Epithelial cell of proximal tubule (primary cell): Measurements from ENCODE around the gene MYH9. TPM values are rescaled to one million over a fixed set of nuclear protein-coding genes. Genes with fewer than 3 reads are reported as not detected.

Experiments
- DNase-seq: peaks from one replicate; pipeline ENCODE4 v3.0.0-alpha.2; 2011; ENCODE audit warnings: low read depth
- H3K4me3 ChIP-seq: 2 replicates; pipeline ENCODE4 v1.5.1; 2011; ENCODE audit warnings: low read depth, mild to moderate bottlenecking, low read length
- total RNA-seq: library from RNA; depleted of rRNA; stranded (reverse); fragments of >200 nt; gene quantifications from 2 replicates; pipeline ENCODE4 v1.2.3, GENCODE V29; 2015
- TF ChIP-seq, protein P1 (sequence below): conservative IDR thresholded peaks from 2 replicates; pipeline ENCODE4 v1.5.1; 2012; ENCODE audit warnings: low read depth, mild to moderate bottlenecking, low read length

MYH9 gene
- total RNA-seq, 1 donor from 2014 or later = 896 TPM

DNA sequence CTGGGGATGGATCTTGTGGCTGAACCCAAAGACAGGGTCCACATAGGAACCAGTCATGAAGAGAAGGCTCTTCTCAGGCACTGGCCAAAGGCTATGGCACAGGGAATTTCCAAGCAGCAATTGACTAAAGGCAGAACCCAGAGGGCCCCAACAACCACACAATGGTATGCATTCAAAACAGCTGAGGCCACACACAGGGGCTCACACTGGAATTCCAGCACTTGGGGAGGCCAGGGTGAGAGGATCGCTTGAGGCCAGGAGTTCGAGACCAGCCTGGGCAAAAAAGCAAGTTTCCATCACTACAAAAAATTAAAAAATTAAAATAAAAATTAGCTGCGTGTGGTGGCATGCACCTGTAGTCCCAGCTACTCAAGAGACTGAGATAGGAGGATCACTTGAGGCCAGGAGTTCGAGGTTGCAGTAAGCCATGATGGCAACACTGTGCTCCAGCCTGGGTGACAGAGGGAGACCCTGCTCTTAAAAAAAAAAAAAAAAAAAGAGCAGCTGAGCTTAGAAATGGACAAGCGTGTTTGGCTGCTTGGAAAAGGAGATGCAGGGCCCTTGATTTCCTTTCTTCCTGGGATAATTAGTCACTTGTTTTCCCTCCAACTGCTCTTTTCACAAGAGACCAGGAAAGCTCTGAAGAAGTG, 44.6 kb downstream of the MYH9 start:
- no peak overlapping the region for H3K4me3 ChIP-seq
- no peak for DNase-seq
- TF ChIP-seq, protein P1, sequence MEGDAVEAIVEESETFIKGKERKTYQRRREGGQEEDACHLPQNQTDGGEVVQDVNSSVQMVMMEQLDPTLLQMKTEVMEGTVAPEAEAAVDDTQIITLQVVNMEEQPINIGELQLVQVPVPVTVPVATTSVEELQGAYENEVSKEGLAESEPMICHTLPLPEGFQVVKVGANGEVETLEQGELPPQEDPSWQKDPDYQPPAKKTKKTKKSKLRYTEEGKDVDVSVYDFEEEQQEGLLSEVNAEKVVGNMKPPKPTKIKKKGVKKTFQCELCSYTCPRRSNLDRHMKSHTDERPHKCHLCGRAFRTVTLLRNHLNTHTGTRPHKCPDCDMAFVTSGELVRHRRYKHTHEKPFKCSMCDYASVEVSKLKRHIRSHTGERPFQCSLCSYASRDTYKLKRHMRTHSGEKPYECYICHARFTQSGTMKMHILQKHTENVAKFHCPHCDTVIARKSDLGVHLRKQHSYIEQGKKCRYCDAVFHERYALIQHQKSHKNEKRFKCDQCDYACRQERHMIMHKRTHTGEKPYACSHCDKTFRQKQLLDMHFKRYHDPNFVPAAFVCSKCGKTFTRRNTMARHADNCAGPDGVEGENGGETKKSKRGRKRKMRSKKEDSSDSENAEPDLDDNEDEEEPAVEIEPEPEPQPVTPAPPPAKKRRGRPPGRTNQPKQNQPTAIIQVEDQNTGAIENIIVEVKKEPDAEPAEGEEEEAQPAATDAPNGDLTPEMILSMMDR = no peak

DNA sequence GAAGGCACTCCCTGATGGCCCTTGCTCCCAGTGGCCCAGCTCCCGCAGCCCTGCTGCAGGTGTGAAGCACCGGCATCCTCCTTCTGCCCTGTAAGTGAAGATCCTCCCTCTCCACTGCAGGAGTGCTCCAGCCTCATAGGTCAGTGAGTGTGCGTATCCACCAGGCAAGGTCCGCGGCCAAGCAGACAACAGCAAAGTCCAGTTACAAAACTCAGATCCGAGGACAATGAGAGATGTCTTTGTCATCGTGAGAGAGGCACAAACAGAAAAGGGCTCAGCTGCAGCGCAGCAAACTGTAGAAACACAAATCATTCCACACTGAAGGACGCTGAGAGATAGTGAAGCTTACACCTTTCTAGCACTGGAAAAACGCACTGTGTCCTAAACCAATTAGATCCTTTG, 46.1 kb downstream of the MYH9 start:
- TF ChIP-seq, protein P1 = no peak
- no peak for DNase-seq
- no peak overlapping the region for H3K4me3 ChIP-seq

DNA sequence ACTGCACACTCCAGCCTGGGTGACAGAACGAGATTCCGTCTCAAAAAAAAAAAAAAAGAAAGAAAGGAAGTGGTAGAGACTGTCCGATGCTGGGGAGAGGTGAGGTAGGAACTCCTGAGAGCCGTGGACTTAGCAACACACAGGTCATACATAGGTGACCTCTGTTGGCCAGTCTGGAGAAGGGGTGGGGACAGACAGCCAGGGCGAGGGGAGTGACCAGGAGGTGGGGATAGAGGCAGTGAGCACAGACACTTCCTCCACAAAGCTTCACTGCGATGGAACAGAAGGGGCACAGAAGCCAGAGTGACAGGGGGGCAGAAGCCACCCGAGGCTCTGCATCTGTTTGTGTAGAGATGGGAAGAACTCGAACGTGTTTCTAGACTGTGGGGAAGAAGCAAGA, 47.1 kb downstream of the MYH9 start:
- TF ChIP-seq, protein P1 = no peak
- no peak for DNase-seq
- H3K4me3 ChIP-seq = no peak overlapping the region

DNA sequence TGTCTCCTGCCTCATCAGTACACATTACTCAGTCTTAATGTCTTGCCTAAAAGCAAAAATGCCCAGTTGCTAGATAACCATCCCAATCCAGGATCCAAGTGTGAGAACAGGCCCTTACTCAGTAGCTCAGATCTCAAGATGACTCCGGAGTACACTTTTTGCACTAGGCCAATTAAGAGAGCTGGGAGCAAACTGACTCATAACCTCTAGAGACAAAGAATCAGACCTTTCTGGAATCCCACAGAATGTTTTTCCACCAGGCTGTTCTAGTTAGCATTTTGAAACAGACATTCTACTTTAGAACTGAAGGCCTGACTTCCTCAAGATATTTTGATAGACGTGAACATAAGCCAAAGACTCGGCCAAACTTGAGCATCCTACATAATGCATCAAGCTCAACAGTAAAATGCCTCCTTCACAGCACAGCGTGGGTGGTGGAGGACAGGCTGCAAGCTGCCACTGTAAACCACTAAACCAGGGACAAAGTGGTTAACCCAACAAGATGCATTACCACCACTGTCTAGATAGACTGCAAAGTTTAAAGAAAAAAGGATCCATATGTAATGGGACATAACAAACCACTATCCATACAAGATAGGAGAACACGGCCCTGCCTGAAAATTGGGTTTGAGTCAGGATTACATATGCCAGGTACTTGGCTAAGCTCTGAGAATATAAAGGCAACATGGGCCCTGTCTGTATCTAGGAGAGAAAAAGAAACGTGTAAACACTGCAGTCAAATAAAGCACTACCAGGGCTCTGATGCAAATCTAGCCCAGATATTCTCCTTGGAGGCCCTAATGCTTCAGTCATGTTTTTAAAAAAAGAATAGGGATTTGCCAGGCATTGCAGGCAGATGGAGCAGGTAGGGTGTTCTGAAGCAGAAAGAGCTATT, 48.3 kb downstream of the MYH9 start:
- no peak overlapping the region for H3K4me3 ChIP-seq
- TF ChIP-seq, protein P1 = no peak
- DNase-seq = no peak

DNA sequence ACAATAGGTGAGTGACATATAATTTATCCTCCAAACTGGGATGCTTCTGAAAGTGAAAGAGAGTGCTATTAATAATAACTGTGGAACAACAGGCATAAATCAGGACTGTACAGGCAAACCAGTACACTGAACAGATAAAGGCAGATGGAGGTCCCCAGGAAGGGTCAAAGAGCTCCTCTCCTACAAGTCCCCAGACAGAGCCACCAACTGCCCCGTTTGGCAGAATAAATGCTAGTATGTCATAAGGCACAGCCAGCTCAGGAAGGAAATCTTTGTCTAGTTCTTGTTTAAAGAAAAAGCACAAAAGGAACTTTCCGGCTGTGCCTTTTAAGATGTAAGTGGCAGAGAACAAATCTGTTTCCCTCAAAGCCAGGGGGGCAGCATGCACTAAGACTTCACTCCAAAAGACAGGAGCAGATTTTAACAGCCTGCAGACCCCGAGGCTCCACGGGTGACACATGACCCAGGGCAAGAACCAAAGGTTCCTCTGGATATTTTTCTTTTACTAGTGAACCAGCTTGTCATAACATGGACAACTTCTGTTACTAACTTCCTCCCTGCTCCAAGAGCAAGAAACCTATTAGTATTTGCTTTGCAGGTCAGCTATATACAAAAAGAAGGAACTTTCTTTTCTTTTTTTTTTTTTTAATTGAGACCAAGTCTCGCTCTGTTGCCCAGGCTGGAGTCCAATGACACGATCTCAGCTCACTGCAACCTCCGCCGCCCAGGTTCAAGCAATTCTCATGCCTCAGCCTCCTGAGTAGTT, 50.2 kb downstream of the MYH9 start:
- DNase-seq = no peak
- no peak overlapping the region for H3K4me3 ChIP-seq
- TF ChIP-seq, protein P1 = no peak

DNA sequence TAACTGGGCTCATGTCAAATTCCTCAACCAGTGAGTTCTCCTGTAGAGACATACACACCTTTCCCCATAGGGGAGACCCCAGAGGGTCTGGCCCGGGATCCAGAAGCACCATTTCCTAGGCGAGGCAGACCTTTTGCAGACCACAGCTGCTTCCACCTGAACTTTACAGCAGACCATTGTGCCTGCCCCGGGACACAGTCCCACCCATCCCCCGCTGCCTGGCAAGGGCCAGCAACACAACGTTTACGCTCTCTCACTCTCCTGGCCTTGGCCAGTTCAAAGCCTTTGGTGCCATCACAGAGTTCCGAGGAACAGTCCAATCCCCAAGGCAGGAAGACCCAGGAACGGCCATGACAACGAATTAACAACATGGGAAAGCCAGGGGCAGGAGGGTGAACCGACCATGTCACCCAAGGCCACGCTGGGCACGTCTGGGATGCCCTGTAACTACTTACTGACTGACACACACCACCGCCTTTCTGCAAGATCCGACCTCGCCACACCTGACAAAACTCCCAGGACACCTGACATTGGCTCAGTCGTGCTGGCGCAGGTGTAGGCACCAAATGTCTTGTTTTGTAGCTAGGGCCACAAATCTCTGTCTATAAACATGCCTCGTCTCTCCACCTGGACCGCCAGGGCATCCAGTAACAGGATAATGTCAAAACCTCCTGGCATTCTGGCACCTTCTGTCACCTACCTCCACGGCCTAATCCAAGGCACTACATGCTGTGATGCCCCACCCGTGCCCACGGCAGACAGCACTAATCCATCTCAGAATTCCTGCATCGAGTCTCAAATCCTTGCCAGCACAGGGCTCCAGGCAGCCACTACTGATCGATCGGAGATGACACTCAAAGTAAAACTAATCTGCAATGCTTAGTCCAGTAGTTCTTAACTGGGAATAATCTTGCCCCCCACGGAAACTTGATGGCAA, 51.3 kb downstream of the MYH9 start:
- TF ChIP-seq, protein P1 = no peak
- no peak overlapping the region for H3K4me3 ChIP-seq
- no peak for DNase-seq
